CD8-positive, alpha-beta memory T cell (primary cell): ENCODE measurements around the gene TMEM37. TPM values are rescaled to one million over a fixed set of nuclear protein-coding genes. Genes with fewer than 3 reads are reported as not detected.

Experiments
- CTCF ChIA-PET: fragments of 350-600 bp; sonication (Branson Sonifier 250); formaldehyde crosslinking; loops from one replicate; lab custom pipeline; 2021; ENCODE audit warnings: antibody characterized with exemption; lab: Charles Lee
- POLR2A ChIA-PET: fragments of 350-600 bp; sonication (Branson Sonifier 250); formaldehyde crosslinking; loops from one replicate; lab custom pipeline; 2021; ENCODE audit warnings: antibody characterized with exemption; lab: Charles Lee
- DNase-seq, 5 donors: peaks; one replicate each; pipeline versions ENCODE4 v3.0.0 to v3.0.0-alpha.2; 2020 to 2022; ENCODE audit warnings: mixed read lengths in 1 of 5
- H3K27ac ChIP-seq: one replicate; pipeline ENCODE4 v1.7.0; 2013; ENCODE audit warnings: low read depth, mild to moderate bottlenecking, low read length, moderate library complexity
- H3K27me3 ChIP-seq: 2 replicates; pipeline ENCODE4 v1.7.0; 2013; ENCODE audit warnings: low read length, mild to moderate bottlenecking; ENCODE audit not compliant: insufficient read depth, poor library complexity, severe bottlenecking
- H3K36me3 ChIP-seq: 2 replicates; pipeline ENCODE4 v1.7.0; 2013; ENCODE audit warnings: mild to moderate bottlenecking, low read length, moderate library complexity; ENCODE audit not compliant: insufficient read depth
- H3K4me1 ChIP-seq: 2 replicates; pipeline ENCODE4 v1.7.0; 2013; ENCODE audit warnings: mild to moderate bottlenecking, low read length, moderate library complexity; ENCODE audit not compliant: insufficient read depth
- H3K4me3 ChIP-seq: 2 replicates; pipeline ENCODE4 v1.7.0; 2013; ENCODE audit warnings: mild to moderate bottlenecking, low read length
- H3K9me3 ChIP-seq: 2 replicates; pipeline ENCODE4 v1.7.0; 2013; ENCODE audit warnings: mild to moderate bottlenecking, low read length
- H3K27ac Mint-ChIP-seq, 8 donors: one replicate each; pipeline ENCODE4 v1.8.0; 2020 to 2021; ENCODE audit warnings: mixed read lengths in 8 of 8, mild to moderate bottlenecking in 6 of 8, inconsistent platforms in 3 of 8, moderate library complexity in 3 of 8
- H3K27me3 Mint-ChIP-seq, 2 donors: one replicate each; pipeline ENCODE4 v1.8.0; 2020 to 2021; ENCODE audit warnings: mixed read lengths in 2 of 2, mild to moderate bottlenecking in 1 of 2, moderate library complexity in 1 of 2
- H3K36me3 Mint-ChIP-seq, 3 donors: one replicate each; pipeline ENCODE4 v1.8.0; 2020 to 2021; ENCODE audit warnings: mixed read lengths in 3 of 3, inconsistent platforms in 1 of 3, mild to moderate bottlenecking in 1 of 3
- H3K4me1 Mint-ChIP-seq, 3 donors: one replicate each; pipeline ENCODE4 v1.8.0; 2020 to 2021; ENCODE audit warnings: mixed read lengths in 3 of 3, inconsistent platforms in 1 of 3, mild to moderate bottlenecking in 1 of 3
- H3K4me3 Mint-ChIP-seq, 7 donors: one replicate each; pipeline ENCODE4 v1.8.0; 2020 to 2021; ENCODE audit warnings: mixed read lengths in 7 of 7, mild to moderate bottlenecking in 6 of 7, moderate library complexity in 4 of 7, inconsistent platforms in 2 of 7
- H3K9me3 Mint-ChIP-seq, 5 donors: one replicate each; pipeline ENCODE4 v1.8.0; 2020 to 2022; ENCODE audit warnings: mixed read lengths in 5 of 5, mild to moderate bottlenecking in 3 of 5, moderate library complexity in 2 of 5, inconsistent platforms in 1 of 5
- polyA plus RNA-seq: library from polyadenylated mRNA; unstranded; fragments of 300-500 nt; fragmentation: Illumina TruSeq; gene quantifications from one replicate; pipeline ENCODE4 v1.2.3, GENCODE V29; 2021
- total RNA-seq, 2 experiments: library from RNA; stranded (reverse); gene quantifications; one replicate each; pipeline ENCODE4 v1.2.3, GENCODE V29; 2021

The TMEM37 gene
- total and polyA plus RNA-seq, 3 experiments from 2014 or later = not detected

GRCh38 chr2:119427756-119428155 is 3.9 kb upstream of the TMEM37 start:
- Histone ChIP-seq H3K27me3 (peaks cover 12% of the 10 kb centered on the region), H3K4me3 (no peak overlapping the region), H3K27ac (no peak overlapping the region), H3K9me3 (no peaks in the 10 kb centered on the region), H3K4me1 (no peaks in the 10 kb centered on the region), H3K36me3 (no peaks in the 10 kb centered on the region)
- ChIA-PET POLR2A (no interaction called here), CTCF (no interaction called here)
- Mint-ChIP-seq H3K36me3 (no peaks in the 10 kb centered on the region), H3K4me3 (no peak overlapping the region), H3K9me3 (peaks cover 0 to 1% (median 0%) of the 10 kb centered on the region in 5 donors), H3K27me3 (peaks cover 31 to 80% of the 10 kb centered on the region in 2 donors), H3K4me1 (peaks cover 4 to 9% (median 8%) of the 10 kb centered on the region in 3 donors), H3K27ac (no peak overlapping the region)
- DNase-seq = no peak

- DNase-seq = no peak
- H3K27ac ChIP-seq = no peak overlapping the region
- Mint-ChIP-seq H3K27me3 (peaks cover 36 to 84% of the 10 kb centered on the region in 2 donors), H3K36me3 (no peaks in the 10 kb centered on the region), H3K9me3 (no peaks in the 10 kb centered on the region), H3K27ac (no peak overlapping the region), H3K4me1 (peaks cover 4 to 9% (median 8%) of the 10 kb centered on the region in 3 donors), H3K4me3 (no peak overlapping the region)
- no peak overlapping the region for H3K4me3 ChIP-seq
- H3K9me3 ChIP-seq = no peaks in the 10 kb centered on the region
- no peaks in the 10 kb centered on the region for H3K4me1 ChIP-seq
- H3K36me3 ChIP-seq = no peaks in the 10 kb centered on the region
- POLR2A ChIA-PET = no interaction called here
- CTCF ChIA-PET = no interaction called here
- H3K27me3 ChIP-seq = peaks cover 17% of the 10 kb centered on the region
Observed at GRCh38 chr2:119428488-119429224, 3.0 kb upstream of the TMEM37 start.

GRCh38 chr2:119429225-119429981 is 2.3 kb upstream of the TMEM37 start:
- POLR2A ChIA-PET = no interaction called here

GRCh38 chr2:119430023-119430498 is 1.6 kb upstream of the TMEM37 start:
- peak overlapping the region in 2 of 7 donors; percentile 45 for H3K4me3 Mint-ChIP-seq
- H3K4me1 Mint-ChIP-seq = peaks cover 4 to 9% (median 8%) of the 10 kb centered on the region in 3 donors
- DNase-seq = no peak
- H3K36me3 Mint-ChIP-seq = no peaks in the 10 kb centered on the region
- no peak overlapping the region for H3K27ac ChIP-seq
- ChIA-PET POLR2A (no interaction called here), CTCF (no interaction called here)
- H3K9me3 Mint-ChIP-seq = no peaks in the 10 kb centered on the region
- peaks cover 30 to 81% of the 10 kb centered on the region in 2 donors for H3K27me3 Mint-ChIP-seq
- H3K27ac Mint-ChIP-seq = no peak overlapping the region
- H3K9me3 ChIP-seq = no peaks in the 10 kb centered on the region
- H3K27me3 ChIP-seq = peaks cover 15% of the 10 kb centered on the region
- H3K4me3 ChIP-seq = no peak overlapping the region
- H3K36me3 ChIP-seq = no peaks in the 10 kb centered on the region
- no peaks in the 10 kb centered on the region for H3K4me1 ChIP-seq

More at GRCh38 chr2:119429225-119429981, 2.3 kb upstream of the TMEM37 start:
- CTCF ChIA-PET = no interaction called here
- Mint-ChIP-seq H3K36me3 (no peaks in the 10 kb centered on the region), H3K27ac (no peak overlapping the region), H3K27me3 (peaks cover 32 to 85% of the 10 kb centered on the region in 2 donors), H3K9me3 (no peaks in the 10 kb centered on the region), H3K4me3 (no peak overlapping the region), H3K4me1 (peaks cover 4 to 9% (median 8%) of the 10 kb centered on the region in 3 donors)
- Histone ChIP-seq H3K9me3 (no peaks in the 10 kb centered on the region), H3K36me3 (no peaks in the 10 kb centered on the region), H3K27ac (no peak overlapping the region), H3K4me3 (no peak overlapping the region), H3K27me3 (peaks cover 17% of the 10 kb centered on the region), H3K4me1 (no peaks in the 10 kb centered on the region)
- DNase-seq = no peak

- POLR2A ChIA-PET = no interaction called here
- no peaks in the 10 kb centered on the region for H3K9me3 Mint-ChIP-seq
Observed at GRCh38 chr2:119431976-119432850, 559 bp downstream of the TMEM37 start.

GRCh38 chr2:119432851-119433522 is 1.3 kb downstream of the TMEM37 start:
- ChIA-PET POLR2A (no interaction called here), CTCF (no interaction called here)
- H3K27me3 Mint-ChIP-seq = peaks cover 35 to 67% of the 10 kb centered on the region in 2 donors
- Histone ChIP-seq H3K27ac (no peak overlapping the region), H3K4me1 (no peaks in the 10 kb centered on the region), H3K27me3 (peaks cover 13% of the 10 kb centered on the region), H3K4me3 (no peak overlapping the region), H3K36me3 (no peaks in the 10 kb centered on the region), H3K9me3 (no peaks in the 10 kb centered on the region)
- no peaks in the 10 kb centered on the region for H3K9me3 Mint-ChIP-seq
- peaks cover 4 to 9% (median 8%) of the 10 kb centered on the region in 3 donors for H3K4me1 Mint-ChIP-seq
- peak overlapping the region in 2 of 7 donors; percentile 17 to 57 for H3K4me3 Mint-ChIP-seq
- H3K27ac Mint-ChIP-seq = no peak overlapping the region
- no peaks in the 10 kb centered on the region for H3K36me3 Mint-ChIP-seq
- no peak for DNase-seq

More at GRCh38 chr2:119431976-119432850, 559 bp downstream of the TMEM37 start:
- DNase-seq = no peak
- Histone ChIP-seq H3K27me3 (peaks cover 13% of the 10 kb centered on the region), H3K36me3 (no peaks in the 10 kb centered on the region), H3K9me3 (no peaks in the 10 kb centered on the region), H3K4me1 (no peaks in the 10 kb centered on the region), H3K4me3 (no peak overlapping the region), H3K27ac (no peak overlapping the region)
- H3K27me3 Mint-ChIP-seq = peaks cover 37 to 74% of the 10 kb centered on the region in 2 donors
- H3K27ac Mint-ChIP-seq = peak overlapping the region in 1 of 8 donors; percentile 64
- peak overlapping the region in 6 of 7 donors; percentile 18 to 68 (median 48) for H3K4me3 Mint-ChIP-seq
- peaks cover 4 to 9% (median 8%) of the 10 kb centered on the region in 3 donors for H3K4me1 Mint-ChIP-seq
- no peaks in the 10 kb centered on the region for H3K36me3 Mint-ChIP-seq
- CTCF ChIA-PET = interaction anchor here (0.6 kb wide), 1 partner anchor 203 kb away, joined by 4 read pairs; no protein-coding TSS in a partner anchor

GRCh38 chr2:119433636-119434327 is 2.1 kb downstream of the TMEM37 start:
- no peak overlapping the region for H3K27ac Mint-ChIP-seq
- no peaks in the 10 kb centered on the region for H3K36me3 ChIP-seq
- peaks cover 4 to 9% (median 8%) of the 10 kb centered on the region in 3 donors for H3K4me1 Mint-ChIP-seq
- ChIA-PET POLR2A (no interaction called here), CTCF (no interaction called here)
- no peak overlapping the region for H3K27ac ChIP-seq
- H3K4me1 ChIP-seq = no peaks in the 10 kb centered on the region
- no peaks in the 10 kb centered on the region for H3K9me3 ChIP-seq
- H3K27me3 Mint-ChIP-seq = peaks cover 35 to 68% of the 10 kb centered on the region in 2 donors
- H3K36me3 Mint-ChIP-seq = no peaks in the 10 kb centered on the region
- no peak overlapping the region for H3K4me3 ChIP-seq
- H3K27me3 ChIP-seq = peaks cover 13% of the 10 kb centered on the region
- H3K4me3 Mint-ChIP-seq = no peak overlapping the region
- H3K9me3 Mint-ChIP-seq = no peaks in the 10 kb centered on the region
- no peak for DNase-seq
